Measurements from ENCODE around the gene GPX3. TPM values are rescaled to one million over a fixed set of nuclear protein-coding genes. Genes with fewer than 3 reads are reported as not detected.

The GPX3 gene
- total RNA-seq, 2 donors from 2014 or later: not detected

DNA sequence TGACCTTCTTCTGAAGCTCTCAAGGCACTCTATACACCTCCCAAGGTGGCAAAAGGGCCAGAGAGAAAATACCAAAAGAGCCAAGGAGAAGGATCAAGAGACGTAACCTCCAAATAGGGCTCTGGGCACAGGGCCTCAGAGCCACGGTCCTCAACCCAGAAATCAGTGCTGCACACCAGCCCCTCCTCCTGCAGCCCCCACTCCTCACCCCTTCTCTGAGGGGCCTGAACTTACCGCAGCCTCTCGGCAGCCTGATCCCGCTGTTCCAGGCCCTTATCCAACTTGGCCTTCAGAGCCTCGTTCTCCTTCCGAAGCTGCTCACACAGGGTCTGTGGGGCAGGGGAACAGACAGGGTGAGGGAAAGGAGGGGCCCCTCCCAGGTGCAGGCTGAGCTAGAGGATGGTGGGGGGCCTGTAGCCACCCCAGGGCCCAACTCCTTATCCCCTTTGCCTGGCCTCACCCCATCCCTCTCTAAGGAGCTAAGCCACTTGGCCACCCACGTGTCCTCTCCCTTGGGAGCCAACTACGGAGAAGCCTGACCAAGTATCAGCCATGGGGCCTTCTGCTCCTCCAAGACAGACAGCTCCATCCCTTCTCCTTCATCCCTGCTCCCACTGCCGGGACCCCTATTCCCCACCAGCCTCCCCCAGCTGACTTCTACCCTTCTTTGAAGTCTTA lies 31.7 kb downstream of the GPX3 start:
- H3K27ac Mint-ChIP-seq: peak overlapping the region; percentile 80
- no peaks in the 10 kb centered on the region for H3K27me3 Mint-ChIP-seq
- no peak for ATAC-seq (replicated peaks)
- peaks cover 100% of the 10 kb centered on the region for H3K36me3 Mint-ChIP-seq (ENCODE audit: low read depth)
- peaks cover 10% of the 10 kb centered on the region for H3K4me1 Mint-ChIP-seq
- no peak overlapping the region for H3K4me3 Mint-ChIP-seq
- H3K9me3 Mint-ChIP-seq: no peaks in the 10 kb centered on the region

DNA sequence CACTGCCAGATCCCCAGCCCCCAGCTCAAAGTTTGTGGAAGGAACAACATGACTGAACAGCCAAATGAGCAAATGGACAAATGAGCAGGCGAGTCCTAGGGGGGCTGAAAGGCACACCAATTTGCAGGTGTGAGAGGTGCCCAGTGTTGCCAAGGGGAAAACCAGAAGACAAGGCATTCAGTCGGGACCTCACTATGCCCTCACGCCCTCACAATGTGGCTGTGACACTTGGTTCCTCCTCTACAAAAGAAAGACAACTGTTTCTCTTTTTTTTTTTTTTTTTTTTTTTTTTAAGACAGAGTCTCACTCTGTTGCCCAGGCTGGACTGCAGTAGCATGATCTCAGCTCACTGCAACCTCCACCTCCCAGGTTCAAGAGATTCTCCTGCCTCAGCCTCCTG lies 32.4 kb downstream of the GPX3 start:
- H3K27me3 Mint-ChIP-seq: no peaks in the 10 kb centered on the region
- no peak for ATAC-seq (replicated peaks)

DNA sequence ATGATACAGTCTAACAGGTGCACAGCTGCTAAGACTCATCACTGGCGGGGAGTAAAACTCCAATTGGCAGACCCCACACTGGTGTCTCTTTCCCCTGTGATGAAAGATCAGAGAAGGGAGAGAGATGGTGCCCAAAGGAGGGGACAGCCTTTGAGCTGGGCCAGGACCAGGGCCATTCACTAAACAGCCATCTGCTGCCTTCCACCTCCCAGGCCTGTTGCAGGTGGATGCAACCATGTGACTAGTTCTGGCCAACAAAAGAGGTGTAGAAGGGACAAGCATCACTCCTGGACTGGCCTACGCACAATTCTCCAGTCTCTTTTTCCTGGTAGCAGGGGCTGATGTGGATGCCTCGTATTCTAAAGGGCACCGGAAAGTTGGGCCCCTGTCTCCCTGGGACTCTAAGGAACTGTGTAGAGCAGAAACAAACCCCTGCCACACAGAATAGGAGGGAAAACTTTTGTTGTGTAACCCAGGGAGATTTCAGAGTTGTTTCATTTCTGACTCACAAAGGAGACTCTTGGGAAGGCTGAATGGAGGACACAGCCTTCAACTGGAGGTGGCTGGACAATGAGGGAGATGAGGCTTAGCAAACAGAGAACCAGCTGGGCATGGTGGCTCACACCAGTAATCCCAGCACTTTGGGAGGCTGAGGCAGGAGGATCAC lies 33.5 kb downstream of the GPX3 start:
- Mint-ChIP-seq H3K4me3 (no peak overlapping the region), H3K9me3 (no peaks in the 10 kb centered on the region), H3K27ac (peak overlapping the region; percentile 80), H3K36me3 (ENCODE audit: low read depth) (peaks cover 100% of the 10 kb centered on the region), H3K27me3 (no peaks in the 10 kb centered on the region), H3K4me1 (peaks cover 14% of the 10 kb centered on the region)
- no peak for ATAC-seq (replicated peaks)

More for the DNA sequence above, 32.4 kb downstream of the GPX3 start:
- Mint-ChIP-seq H3K27ac (peak overlapping the region; percentile 80), H3K4me1 (peaks cover 14% of the 10 kb centered on the region), H3K4me3 (no peak overlapping the region), H3K36me3 (ENCODE audit: low read depth) (peaks cover 100% of the 10 kb centered on the region), H3K9me3 (no peaks in the 10 kb centered on the region)

DNA sequence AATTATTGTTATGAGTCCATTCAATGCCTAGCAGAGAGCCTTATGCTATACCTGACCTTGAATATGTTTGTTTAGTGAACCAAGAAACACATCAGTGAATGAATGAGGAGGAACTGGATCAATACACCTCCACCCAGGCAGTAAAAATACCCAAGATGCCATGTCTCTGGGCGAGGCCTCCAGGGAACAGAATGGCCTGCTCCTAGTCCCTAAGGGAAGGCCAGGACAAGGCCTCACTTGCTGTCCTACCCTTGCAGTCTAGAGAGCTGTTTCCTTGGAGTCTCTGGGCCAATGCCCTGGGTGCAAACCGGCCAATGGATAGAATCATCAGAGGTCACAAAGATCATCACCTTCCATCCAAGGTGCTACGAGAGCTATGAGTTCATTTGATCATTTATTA lies 34.3 kb downstream of the GPX3 start:
- Mint-ChIP-seq H3K4me1 (peaks cover 20% of the 10 kb centered on the region), H3K27ac (peak overlapping the region; percentile 80), H3K36me3 (ENCODE audit: low read depth) (peaks cover 100% of the 10 kb centered on the region), H3K4me3 (no peak overlapping the region), H3K27me3 (no peaks in the 10 kb centered on the region), H3K9me3 (no peaks in the 10 kb centered on the region)
- ATAC-seq (replicated peaks): no peak

DNA sequence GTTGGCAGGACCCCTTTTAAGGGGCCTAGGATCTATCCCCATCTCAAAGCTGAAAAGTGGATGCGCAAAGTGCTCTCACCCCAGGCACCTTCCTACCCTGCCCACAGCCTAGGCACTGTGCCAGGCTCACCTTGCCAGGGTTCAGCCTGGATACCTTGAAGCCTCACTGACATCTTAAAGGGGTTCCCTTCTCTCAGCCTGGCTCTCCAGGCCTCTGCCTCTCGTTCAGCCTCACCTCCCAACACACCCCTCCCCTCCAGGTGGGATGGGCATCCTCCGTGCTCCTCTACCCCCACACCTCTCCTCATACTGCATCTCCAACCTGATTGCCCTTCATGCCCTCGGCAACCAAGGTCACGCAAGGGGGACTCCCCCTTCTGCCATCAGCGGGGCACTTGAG lies 34.9 kb downstream of the GPX3 start:
- Mint-ChIP-seq H3K4me3 (no peak overlapping the region), H3K27ac (peak overlapping the region; percentile 80), H3K4me1 (peaks cover 26% of the 10 kb centered on the region), H3K9me3 (no peaks in the 10 kb centered on the region), H3K36me3 (ENCODE audit: low read depth) (peaks cover 100% of the 10 kb centered on the region), H3K27me3 (no peaks in the 10 kb centered on the region)
- ATAC-seq (replicated peaks): no peak

DNA sequence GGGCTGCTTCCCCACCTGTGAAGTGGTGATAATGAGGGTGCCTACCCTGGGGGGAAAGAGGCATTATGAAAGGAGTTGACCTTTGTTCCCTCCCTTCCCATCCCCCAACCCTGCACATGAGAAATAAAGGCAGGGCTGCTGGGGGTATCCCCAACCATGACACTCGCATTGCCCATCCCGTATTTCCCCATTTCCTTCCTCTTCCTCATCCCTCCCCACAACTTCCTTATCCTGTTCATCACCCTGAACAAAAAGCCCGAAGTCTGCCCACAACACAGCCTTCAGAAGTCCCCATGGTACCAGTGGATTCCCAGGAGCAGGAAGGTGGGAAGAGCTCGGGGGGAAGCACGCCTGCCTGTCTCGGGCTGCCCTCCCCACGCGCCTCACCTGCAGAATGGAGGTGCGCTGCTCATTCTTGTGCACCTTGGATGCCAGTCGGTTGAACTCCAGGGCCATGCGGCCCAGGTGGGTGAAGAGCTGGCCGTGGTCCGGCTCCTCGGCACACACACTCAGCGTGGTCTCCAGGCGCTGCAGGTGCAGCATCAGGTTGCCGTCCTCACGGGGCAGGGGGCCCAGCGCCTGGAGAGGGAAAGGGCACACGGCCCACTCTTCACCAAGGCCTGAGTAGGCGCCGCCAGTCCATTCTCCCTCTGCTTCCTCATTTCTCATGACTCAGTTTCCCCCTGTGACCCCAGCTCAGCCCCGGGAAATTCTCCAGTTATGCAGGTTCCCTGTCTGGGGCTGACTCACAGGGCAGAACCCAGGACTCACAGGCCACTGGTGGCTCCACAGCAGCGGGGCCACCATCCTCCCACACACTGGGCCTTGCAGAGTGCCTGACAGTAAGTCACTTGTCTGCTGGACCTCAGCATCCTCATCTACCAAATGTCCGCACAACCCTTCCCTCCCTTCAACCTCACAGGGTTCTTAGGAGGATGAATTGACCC lies 36.3 kb downstream of the GPX3 start:
- H3K36me3 Mint-ChIP-seq (ENCODE audit: low read depth): peaks cover 100% of the 10 kb centered on the region
- H3K4me3 Mint-ChIP-seq: no peak overlapping the region
- H3K27ac Mint-ChIP-seq: peak overlapping the region; percentile 43
- peaks cover 39% of the 10 kb centered on the region for H3K4me1 Mint-ChIP-seq
- ATAC-seq (replicated peaks): no peak
- H3K9me3 Mint-ChIP-seq: no peaks in the 10 kb centered on the region
- no peaks in the 10 kb centered on the region for H3K27me3 Mint-ChIP-seq

DNA sequence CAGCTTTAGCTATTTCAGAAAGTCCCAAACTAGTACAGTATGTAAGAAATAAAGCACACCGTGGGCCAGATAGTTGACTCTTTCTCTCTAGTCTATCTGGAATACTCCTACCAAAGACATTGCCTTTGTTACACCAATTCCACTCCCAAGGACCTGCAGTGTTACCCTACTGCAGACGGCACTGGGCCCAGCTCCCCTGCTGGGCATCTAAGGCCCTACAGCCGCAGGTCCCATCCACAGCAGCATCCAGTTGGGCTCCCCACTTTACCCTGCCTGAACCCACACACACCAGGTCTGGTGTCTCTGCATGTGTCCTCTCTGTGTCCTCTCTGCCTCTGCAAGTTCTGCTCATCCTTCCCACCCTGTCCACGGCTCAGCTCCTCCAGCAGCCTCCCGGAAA lies 37.9 kb downstream of the GPX3 start:
- ATAC-seq (replicated peaks): no peak
- H3K4me3 Mint-ChIP-seq: no peak overlapping the region
- no peaks in the 10 kb centered on the region for H3K9me3 Mint-ChIP-seq
- peaks cover 39% of the 10 kb centered on the region for H3K4me1 Mint-ChIP-seq
- peak overlapping the region; percentile 75 for H3K27ac Mint-ChIP-seq
- peaks cover 100% of the 10 kb centered on the region for H3K36me3 Mint-ChIP-seq (ENCODE audit: low read depth)
- H3K27me3 Mint-ChIP-seq: no peaks in the 10 kb centered on the region

DNA sequence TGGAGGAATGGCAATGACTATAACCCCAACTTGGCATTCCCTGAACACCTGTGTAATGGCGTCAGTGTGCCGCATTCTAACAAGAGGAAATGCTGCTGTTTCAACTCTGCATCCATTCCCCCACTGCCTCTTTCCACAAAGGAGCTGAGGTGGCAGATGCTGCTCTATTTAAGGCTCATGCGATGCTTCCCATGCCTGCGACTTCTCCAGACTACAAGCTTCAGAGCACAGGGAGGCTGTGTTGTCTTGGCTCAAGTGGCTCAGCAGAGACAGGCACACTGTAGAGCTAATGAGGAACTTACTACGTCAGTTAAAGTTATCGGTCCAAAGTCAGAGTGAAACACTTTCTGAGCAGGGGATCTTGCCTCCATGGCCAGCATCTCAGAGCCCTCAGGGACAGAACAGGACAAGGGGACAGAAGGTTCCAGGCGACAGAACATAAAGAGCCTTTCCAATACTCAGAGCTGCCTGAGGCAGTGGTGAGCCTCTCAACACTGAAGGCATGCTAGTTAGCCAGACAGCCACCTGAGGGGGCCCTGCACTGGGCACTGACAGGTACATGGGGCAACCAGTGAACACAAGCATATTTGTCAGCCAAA lies 38.6 kb downstream of the GPX3 start:
- Mint-ChIP-seq H3K27me3 (no peaks in the 10 kb centered on the region), H3K27ac (peak overlapping the region; percentile 75), H3K4me3 (peak overlapping the region; percentile 43), H3K36me3 (ENCODE audit: low read depth) (peaks cover 100% of the 10 kb centered on the region), H3K4me1 (peaks cover 41% of the 10 kb centered on the region), H3K9me3 (no peaks in the 10 kb centered on the region)
- no peak for ATAC-seq (replicated peaks)

DNA sequence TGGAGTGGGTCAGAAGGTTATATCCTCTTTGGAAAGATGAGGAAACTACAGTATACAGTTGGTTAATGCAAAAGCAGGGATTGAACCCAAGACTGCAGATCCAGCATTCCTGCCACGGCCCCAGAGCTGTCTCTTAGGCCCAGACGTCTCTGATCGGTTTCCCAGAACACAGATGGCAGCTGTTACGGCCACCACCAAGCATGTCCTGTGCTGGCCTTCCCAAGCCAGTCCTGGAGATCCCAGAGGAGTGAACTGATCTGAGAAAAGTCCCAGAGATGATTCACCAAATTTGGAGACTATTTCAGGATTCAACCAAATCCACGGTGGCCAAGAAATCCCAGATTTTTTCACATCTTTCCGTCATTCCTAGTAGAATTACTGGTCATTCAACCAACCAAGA lies 40.4 kb downstream of the GPX3 start:
- no peak for ATAC-seq (replicated peaks)
- H3K4me3 Mint-ChIP-seq: peak overlapping the region; percentile 43
- H3K27me3 Mint-ChIP-seq: no peaks in the 10 kb centered on the region
- peaks cover 56% of the 10 kb centered on the region for H3K4me1 Mint-ChIP-seq
- no peaks in the 10 kb centered on the region for H3K9me3 Mint-ChIP-seq
- peaks cover 100% of the 10 kb centered on the region for H3K36me3 Mint-ChIP-seq (ENCODE audit: low read depth)
- peak overlapping the region; percentile 75 for H3K27ac Mint-ChIP-seq

DNA sequence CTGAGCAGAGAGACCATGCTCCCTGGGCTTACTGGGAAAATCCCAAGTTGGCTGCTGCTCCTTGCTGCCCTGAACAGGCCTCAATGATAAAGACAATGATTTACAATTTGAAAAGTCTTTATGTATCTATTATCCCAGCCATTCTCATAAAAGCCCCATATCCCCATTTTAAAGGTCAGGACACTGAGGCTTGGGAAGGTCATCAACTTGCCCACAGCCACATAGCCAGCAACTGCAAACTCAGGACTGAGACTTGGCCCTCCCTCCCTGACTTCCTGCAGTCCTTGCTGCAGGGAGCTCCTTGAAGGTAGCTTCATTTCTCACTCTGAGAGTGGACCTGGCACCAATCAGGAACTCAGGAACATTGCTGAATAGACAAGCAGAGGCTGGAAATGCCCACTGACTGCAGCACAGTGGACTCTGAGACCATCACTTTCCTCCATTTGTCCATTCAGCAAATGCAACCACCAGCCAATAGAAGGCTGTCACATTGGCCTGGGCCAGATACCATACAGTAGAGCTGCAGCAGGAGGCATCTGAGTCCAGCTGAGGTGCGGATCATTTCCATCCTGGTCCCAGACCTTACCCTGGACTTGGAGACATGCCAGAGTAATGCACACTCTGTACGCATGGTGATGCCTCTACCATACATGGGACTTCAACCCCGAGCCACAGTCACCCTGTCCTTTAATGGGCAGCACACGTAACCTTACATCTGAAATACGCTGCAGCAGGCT lies 42.2 kb downstream of the GPX3 start:
- peak overlapping the region; percentile 82 for H3K27ac Mint-ChIP-seq
- no peaks in the 10 kb centered on the region for H3K27me3 Mint-ChIP-seq
- H3K4me3 Mint-ChIP-seq: peak overlapping the region; percentile 88
- peaks cover 64% of the 10 kb centered on the region for H3K4me1 Mint-ChIP-seq
- ATAC-seq (replicated peaks): no peak
- H3K36me3 Mint-ChIP-seq (ENCODE audit: low read depth): peaks cover 100% of the 10 kb centered on the region
- H3K9me3 Mint-ChIP-seq: no peaks in the 10 kb centered on the region

DNA sequence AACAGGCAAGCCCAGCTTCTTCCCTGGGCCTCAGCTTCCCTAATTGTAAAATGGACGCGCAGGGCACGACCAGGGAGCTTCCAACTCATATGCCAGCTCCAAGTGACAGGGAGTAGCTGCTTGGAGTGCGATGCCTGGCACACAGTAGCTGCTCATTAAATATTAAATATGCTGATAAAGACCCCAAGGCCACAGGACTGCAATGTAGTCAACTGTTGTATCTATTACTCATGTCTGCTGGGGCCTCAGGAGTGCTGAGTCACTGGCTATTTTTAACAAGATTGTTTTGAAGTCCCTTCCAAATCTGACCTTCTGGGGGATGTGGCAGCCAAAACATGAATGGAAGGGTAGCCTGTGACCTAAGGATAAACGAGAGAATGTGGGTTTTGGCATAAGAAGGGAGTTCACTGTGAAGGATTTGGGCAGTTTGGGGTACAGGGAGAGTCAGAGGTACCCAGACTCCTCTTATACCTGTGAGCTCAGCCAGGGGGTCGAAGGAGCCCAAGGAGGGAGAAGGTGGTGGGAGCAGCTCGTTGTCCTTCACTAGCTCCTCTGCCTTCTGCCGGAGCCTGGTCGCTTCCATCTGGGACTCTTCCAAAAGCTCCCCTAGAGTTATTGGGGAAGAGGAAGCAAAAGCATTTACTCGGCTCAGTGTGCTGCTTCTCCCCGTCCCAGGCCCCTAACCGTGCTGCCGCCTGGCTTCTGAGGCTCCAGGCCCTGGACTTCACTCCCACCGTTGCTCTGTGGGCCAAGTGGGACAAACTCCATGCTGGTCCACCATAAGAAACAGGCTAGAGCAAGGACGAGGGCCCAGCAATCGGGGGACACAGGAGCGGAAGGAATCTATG lies 43.0 kb downstream of the GPX3 start:
- Mint-ChIP-seq H3K27ac (peak overlapping the region; percentile 82), H3K9me3 (no peaks in the 10 kb centered on the region), H3K27me3 (no peaks in the 10 kb centered on the region), H3K4me1 (peaks cover 72% of the 10 kb centered on the region), H3K4me3 (peak overlapping the region; percentile 88), H3K36me3 (ENCODE audit: low read depth) (peaks cover 100% of the 10 kb centered on the region)
- ATAC-seq (replicated peaks): no peak

DNA sequence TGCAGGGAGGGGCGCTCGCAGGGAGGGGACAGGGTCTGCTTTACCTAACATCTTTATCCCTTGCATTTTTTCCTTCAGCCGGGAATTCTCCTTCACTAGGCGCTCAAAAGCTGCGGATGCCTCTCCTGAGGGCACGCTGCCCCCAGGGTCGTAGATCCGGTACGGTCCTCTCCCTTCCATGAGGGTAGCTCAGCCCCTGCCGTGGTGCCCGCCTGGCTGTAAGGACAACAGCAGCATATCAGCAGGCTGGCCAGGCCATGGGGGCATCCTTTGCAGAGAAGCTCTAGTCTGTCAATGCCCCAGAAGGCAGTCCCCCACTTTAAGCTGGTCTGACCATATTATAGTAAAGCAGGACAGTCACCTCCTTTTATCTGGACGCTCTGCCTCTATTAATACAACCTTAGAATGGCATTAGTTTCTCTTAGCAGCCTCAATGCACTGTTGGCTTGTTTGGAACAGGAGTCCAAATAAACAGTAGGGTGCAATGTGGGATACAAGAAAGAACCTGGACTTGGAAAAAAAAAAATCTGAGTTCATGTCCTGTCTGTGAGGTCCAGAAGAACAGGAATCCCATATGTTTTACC lies 44.6 kb downstream of the GPX3 start:
- Mint-ChIP-seq H3K4me3 (peak overlapping the region; percentile 88), H3K36me3 (ENCODE audit: low read depth) (peaks cover 100% of the 10 kb centered on the region), H3K27ac (peak overlapping the region; percentile 82), H3K27me3 (no peaks in the 10 kb centered on the region), H3K9me3 (no peaks in the 10 kb centered on the region), H3K4me1 (peaks cover 79% of the 10 kb centered on the region)
- no peak for ATAC-seq (replicated peaks)

DNA sequence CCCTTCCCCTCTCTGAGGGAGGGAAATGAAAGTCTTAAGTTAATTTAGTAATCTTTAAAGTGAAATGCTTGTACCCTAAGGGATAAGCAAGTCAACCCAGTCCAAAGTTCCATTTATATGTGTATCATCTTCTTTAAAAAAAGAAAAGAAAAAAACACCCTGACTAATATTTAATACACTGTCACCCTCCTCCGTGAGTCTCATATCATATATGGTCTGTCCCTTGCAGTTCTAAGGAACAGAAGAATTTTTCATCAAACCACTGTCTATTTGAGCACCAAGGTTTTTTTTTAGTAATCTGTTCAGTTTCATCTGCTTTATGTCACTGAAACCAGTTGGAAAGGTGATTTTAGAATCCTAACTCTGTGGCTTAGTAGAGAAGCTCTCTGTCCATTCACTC lies 45.2 kb downstream of the GPX3 start:
- peak; percentile 67 for ATAC-seq (replicated peaks)
- peaks cover 100% of the 10 kb centered on the region for H3K36me3 Mint-ChIP-seq (ENCODE audit: low read depth)
- no peaks in the 10 kb centered on the region for H3K9me3 Mint-ChIP-seq
- H3K27me3 Mint-ChIP-seq: no peaks in the 10 kb centered on the region
- H3K4me3 Mint-ChIP-seq: peak overlapping the region; percentile 88
- peaks cover 79% of the 10 kb centered on the region for H3K4me1 Mint-ChIP-seq
- peak overlapping the region; percentile 82 for H3K27ac Mint-ChIP-seq

Measured in activated T-helper 17 cell treated with anti-CD3 and anti-CD28 coated beads, Interleukin-2, amount 50 U/mL, for 72 hours (primary cell).